Keratinocyte (primary cell): ENCODE data around the gene ME1.

Experiments used
- EZH2 ChIP-seq: IDR thresholded peaks from one replicate; pipeline ENCODE4 v1.6.1; 2012; ENCODE audit warnings: inconsistent platforms, mild to moderate bottlenecking, low read length, moderate library complexity
- TF ChIP-seq, protein P1 (sequence below), 3 experiments: IDR thresholded peaks in 1 of 3; conservative IDR thresholded peaks in 1 of 3; optimal IDR thresholded peaks in 1 of 3; 2 replicates in 2 of 3; 3 replicates in 1 of 3; pipeline versions ENCODE3 to v1.5.1; 2011; ENCODE audit warnings: low read length in 3 of 3, mild to moderate bottlenecking in 3 of 3, moderate library complexity in 2 of 3, control low read depth in 1 of 3, inconsistent platforms in 1 of 3; ENCODE audit not compliant: insufficient read depth in 2 of 3; ENCODE audit errors: extremely low read depth in 1 of 3

DNA sequence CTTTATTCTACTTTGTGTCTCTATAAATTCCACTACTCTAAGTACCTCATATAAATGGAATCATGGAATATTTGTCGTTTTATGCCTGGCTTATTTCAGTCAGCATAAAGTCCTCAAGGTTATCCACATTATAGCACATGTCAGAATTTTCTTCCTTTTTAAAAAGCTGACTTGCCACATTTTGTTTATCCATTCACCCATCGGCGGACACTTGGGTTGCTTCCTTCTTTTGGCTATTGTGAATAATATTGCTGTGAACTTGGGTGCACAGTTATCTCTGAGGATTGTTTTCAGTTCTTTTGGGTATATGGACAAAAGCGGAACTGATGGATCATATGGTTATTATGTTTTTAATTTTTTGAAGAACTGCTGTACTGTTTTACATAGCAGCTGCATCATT is 39.1 kb upstream of the ME1 start:
- TF ChIP-seq, protein P1, sequence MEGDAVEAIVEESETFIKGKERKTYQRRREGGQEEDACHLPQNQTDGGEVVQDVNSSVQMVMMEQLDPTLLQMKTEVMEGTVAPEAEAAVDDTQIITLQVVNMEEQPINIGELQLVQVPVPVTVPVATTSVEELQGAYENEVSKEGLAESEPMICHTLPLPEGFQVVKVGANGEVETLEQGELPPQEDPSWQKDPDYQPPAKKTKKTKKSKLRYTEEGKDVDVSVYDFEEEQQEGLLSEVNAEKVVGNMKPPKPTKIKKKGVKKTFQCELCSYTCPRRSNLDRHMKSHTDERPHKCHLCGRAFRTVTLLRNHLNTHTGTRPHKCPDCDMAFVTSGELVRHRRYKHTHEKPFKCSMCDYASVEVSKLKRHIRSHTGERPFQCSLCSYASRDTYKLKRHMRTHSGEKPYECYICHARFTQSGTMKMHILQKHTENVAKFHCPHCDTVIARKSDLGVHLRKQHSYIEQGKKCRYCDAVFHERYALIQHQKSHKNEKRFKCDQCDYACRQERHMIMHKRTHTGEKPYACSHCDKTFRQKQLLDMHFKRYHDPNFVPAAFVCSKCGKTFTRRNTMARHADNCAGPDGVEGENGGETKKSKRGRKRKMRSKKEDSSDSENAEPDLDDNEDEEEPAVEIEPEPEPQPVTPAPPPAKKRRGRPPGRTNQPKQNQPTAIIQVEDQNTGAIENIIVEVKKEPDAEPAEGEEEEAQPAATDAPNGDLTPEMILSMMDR (optimal IDR thresholded peaks at IDR 0.05 in 1 of 3, IDR thresholded peaks at IDR 0.05 in 1 of 3, conservative IDR thresholded peaks at IDR 0.05 in 1 of 3; ENCODE audit: extremely low read depth in 1 of 3, insufficient read depth in 2 of 3, low read length in 3 of 3), result no peak
- no peak for TF ChIP-seq EZH2
